ENCODE measurements around the gene CASZ1. TPM values are rescaled to one million over a fixed set of nuclear protein-coding genes. Genes with fewer than 3 reads are reported as not detected.

Gene CASZ1
- total RNA-seq, 4 donors from 2014 or later: 39.1 to 215 (median 115) TPM

DNA sequence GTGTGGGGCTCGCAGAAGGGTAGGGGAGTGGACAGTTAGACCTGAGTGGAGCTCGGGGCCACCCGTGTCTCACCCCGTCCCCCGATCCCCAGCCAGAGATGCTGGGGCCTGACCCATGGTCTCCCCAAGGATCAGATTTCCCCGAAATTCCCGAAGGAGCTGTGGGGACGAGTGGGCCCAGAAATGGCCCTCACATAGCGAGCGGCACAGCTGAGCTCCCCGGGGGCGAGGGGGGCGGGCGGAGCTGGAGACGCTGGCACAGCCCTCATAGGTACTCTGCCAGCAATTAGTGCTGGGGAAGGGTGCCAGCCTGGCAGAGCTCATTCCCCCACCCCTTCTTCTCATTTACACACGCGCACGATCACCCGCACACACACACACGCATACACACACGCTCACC lies 9.2 kb downstream of the CASZ1 start:
- in situ Hi-C loops (cut with MboI; ENCODE audit: low pct_ligation_motif_present in 1 of 4, low pct_unique_long_range_greater_than_20kb in 1 of 4, low sequenced_read_pairs in 3 of 4): no loop called here
- Histone ChIP-seq H3K4me3 (no peak overlapping the region), H3K27me3 (peaks cover 9% of the 10 kb centered on the region), H3K27ac (peak overlapping the region; percentile 90 to 97 (median 95)), H3K4me1 (peaks cover 0 to 68% (median 30%) of the 10 kb centered on the region in 4 donors), H3K9me3 (no peaks in the 10 kb centered on the region), H3K36me3 (no peaks in the 10 kb centered on the region)
- intact Hi-C loops (cut with DNase I; ENCODE audit: low total_unique reads): no loop called here
- no peak for TF ChIP-seq EP300 (IDR thresholded peaks at IDR 0.05; ENCODE audit: low read depth)
- no peak for TF ChIP-seq CTCF (IDR thresholded peaks at IDR 0.05)
- TF ChIP-seq POLR2A (IDR thresholded peaks at IDR 0.05): no peak
- no peak for TF ChIP-seq POLR2AphosphoS5 (IDR thresholded peaks at IDR 0.05)
- DNase-seq: no peak
- 83 to 90% methylated on average over 1 to 21 of the region's 21 CpGs for WGBS, 2 donors (ENCODE audit: low coverage in 1 of 2)

DNA sequence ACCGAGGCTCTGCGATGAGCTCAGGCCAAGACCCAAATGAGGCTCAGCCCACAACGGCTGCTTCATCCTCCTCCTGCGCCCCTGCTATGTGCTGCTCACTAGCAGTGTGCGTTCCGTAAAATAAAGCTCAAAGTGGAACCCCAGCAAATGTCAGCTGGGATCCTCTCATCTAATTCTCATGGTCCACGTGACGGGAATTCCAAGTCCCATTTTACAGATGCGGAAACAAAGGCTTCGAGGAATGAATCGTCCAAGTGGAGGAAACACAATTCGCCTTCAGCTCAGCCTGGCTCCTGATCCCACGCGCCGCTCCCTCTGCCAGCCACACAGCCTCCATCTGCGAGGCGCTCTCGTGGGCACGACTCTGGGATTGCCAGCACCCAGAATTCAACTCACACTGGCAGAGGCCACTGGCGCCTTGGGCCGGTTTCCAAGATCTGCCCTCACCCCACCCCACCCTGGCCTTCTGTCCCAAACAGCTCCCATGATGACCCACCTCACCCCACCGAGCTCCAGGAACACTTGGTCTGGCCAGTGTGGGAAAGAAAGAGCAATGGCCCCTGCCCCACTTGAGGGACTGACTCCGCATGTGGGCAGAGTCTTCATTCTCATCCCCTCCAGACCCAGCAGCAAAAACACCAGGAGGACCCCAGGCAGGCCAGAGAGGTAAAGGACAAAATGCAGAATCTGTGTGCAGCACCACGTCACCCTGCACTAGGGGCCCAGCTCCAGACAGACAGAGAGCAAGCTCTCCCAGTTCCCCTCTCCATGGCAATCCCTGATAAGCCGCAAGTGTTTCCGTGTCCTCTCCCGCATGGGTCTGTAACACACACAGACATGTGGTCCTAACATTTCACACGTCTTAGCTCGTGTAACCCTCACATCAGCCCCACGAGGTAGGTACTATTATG lies 10.5 kb downstream of the CASZ1 start:
- TF ChIP-seq POLR2A (IDR thresholded peaks at IDR 0.05): no peak
- TF ChIP-seq EP300 (IDR thresholded peaks at IDR 0.05; ENCODE audit: low read depth): no peak
- no peak for TF ChIP-seq POLR2AphosphoS5 (IDR thresholded peaks at IDR 0.05)
- no peak for TF ChIP-seq CTCF (IDR thresholded peaks at IDR 0.05)
- in situ Hi-C loops (cut with MboI; ENCODE audit: low pct_ligation_motif_present in 1 of 4, low pct_unique_long_range_greater_than_20kb in 1 of 4, low sequenced_read_pairs in 3 of 4) (no loop called here), intact Hi-C loops (cut with DNase I; ENCODE audit: low total_unique reads) (no loop called here)
- H3K27me3 ChIP-seq: peaks cover 9% of the 10 kb centered on the region
- H3K27ac ChIP-seq: peak overlapping the region in 3 of 4 donors; percentile 32 to 58 (median 52)
- peaks cover 0 to 67% (median 32%) of the 10 kb centered on the region in 4 donors for H3K4me1 ChIP-seq
- H3K9me3 ChIP-seq: no peaks in the 10 kb centered on the region
- no peaks in the 10 kb centered on the region for H3K36me3 ChIP-seq
- WGBS, 2 donors (ENCODE audit: low coverage in 1 of 2): 83 to 88% methylated on average over 5 to 30 of the region's 30 CpGs
- H3K4me3 ChIP-seq: no peak overlapping the region
- DNase-seq: no peak

DNA sequence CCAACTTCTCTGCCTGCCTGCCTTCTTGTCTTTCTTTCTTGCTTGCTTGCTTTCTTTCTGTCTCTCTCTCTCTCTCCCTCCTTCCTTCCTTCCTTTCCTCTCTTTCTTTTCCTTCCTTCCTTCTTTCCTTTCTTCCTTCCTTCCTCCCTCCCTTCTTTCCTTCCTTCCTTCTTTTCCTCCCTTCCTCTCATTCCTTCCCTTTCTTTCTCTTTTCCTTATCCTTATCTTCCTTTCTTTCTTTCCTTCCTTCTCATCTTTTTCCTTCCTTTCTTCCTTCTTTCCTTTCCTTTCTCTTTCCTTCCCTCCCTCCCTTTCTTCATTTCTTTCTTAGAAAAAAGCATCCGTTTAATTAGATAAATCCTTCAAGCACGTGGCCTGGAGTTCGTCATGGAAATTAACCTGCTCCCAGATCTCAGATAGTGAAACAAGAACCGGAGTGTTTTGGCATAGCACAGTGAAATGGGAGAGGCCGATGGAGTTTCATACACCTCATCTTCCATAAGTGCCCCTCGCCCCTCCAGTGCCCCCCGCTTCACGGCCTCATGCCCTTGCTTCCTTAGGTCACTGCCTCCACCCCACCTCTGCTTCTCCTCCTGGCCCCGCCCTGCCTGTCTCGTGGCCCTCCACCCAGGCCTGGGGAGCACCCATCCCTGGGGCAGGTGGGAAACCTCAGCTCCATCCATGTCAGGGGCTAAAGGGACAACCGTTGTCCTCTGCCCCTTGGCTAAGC lies 11.3 kb downstream of the CASZ1 start:
- Histone ChIP-seq H3K27me3 (peaks cover 9% of the 10 kb centered on the region), H3K4me3 (no peak overlapping the region), H3K36me3 (no peaks in the 10 kb centered on the region), H3K4me1 (peaks cover 2 to 67% (median 37%) of the 10 kb centered on the region in 4 donors), H3K27ac (peak overlapping the region in 3 of 4 donors; percentile 32 to 58 (median 52)), H3K9me3 (no peaks in the 10 kb centered on the region)
- 51 to 64% methylated on average over 4 to 11 of the region's 11 CpGs for WGBS, 2 donors (ENCODE audit: low coverage in 1 of 2)
- TF ChIP-seq CTCF (IDR thresholded peaks at IDR 0.05) (no peak), POLR2AphosphoS5 (IDR thresholded peaks at IDR 0.05) (no peak), POLR2A (IDR thresholded peaks at IDR 0.05) (no peak), EP300 (IDR thresholded peaks at IDR 0.05; ENCODE audit: low read depth) (no peak)
- intact Hi-C loops (cut with DNase I; ENCODE audit: low total_unique reads): no loop called here
- no peak for DNase-seq
- in situ Hi-C loops (cut with MboI; ENCODE audit: low pct_ligation_motif_present in 1 of 4, low pct_unique_long_range_greater_than_20kb in 1 of 4, low sequenced_read_pairs in 3 of 4): no loop called here
